H1 (cell line): ENCODE measurements around the gene ZNF462. TPM values are rescaled to one million over a fixed set of nuclear protein-coding genes. Genes with fewer than 3 reads are reported as not detected.

Source experiments
- CTCF ChIA-PET: fragments of 300-600 bp; sonication (Branson Sonifier 250); formaldehyde crosslinking; loops from one replicate; lab custom pipeline; 2021; ENCODE audit not compliant: partially characterized antibody; lab: Charles Lee
- POLR2A ChIA-PET: fragments of 300-600 bp; sonication (Branson Sonifier 250); formaldehyde crosslinking; loops from one replicate; lab custom pipeline; 2021; ENCODE audit warnings: inconsistent platforms; ENCODE audit not compliant: partially characterized antibody; lab: Charles Lee
- DNase-seq, 2 experiments: peaks; one replicate each; pipeline versions ENCODE4 v3.0.0 to v3.0.0-alpha.2; 2010 to 2022; ENCODE audit warnings: low spot score in 2 of 2, low read depth in 1 of 2, mixed read lengths in 1 of 2
- FAIRE-seq: peaks from 2 replicates; lab custom pipeline; 2011; peaks lifted over from hg19 to GRCh38; lab: Jason Lieb, UNC
- H2AFZ ChIP-seq: 2 replicates; pipeline ENCODE4 v1.8.1; 2012; ENCODE audit warnings: low read length, inconsistent platforms
- H2AK5ac ChIP-seq: 2 replicates; pipeline ENCODE4 v1.6.1; 2013; ENCODE audit warnings: low read depth, low read length
- H2BK120ac ChIP-seq: replicated peaks from 2 replicates; pipeline ENCODE3; 2013; ENCODE audit warnings: low read depth, low read length, inconsistent platforms
- H2BK12ac ChIP-seq: 2 replicates; pipeline ENCODE4 v1.6.1; 2013; ENCODE audit warnings: low read depth, low read length
- H2BK15ac ChIP-seq: 2 replicates; pipeline ENCODE4 v1.6.1; 2013; ENCODE audit warnings: low read length
- H2BK20ac ChIP-seq: 2 replicates; pipeline ENCODE4 v1.6.1; 2013; ENCODE audit warnings: low read length
- H2BK5ac ChIP-seq: 2 replicates; pipeline ENCODE4 v1.6.1; 2013; ENCODE audit warnings: low read depth, low read length
- H3K14ac ChIP-seq: 2 replicates; pipeline ENCODE4 v1.6.1; 2013; ENCODE audit warnings: inconsistent platforms; ENCODE audit not compliant: insufficient read length
- H3K18ac ChIP-seq: 2 replicates; pipeline ENCODE4 v1.6.1; 2013; ENCODE audit warnings: low read length; ENCODE audit errors: extremely low read depth
- H3K23ac ChIP-seq: 2 replicates; pipeline ENCODE4 v1.6.1; 2013; ENCODE audit warnings: inconsistent platforms; ENCODE audit not compliant: insufficient read length
- H3K23me2 ChIP-seq: 2 replicates; pipeline ENCODE4 v1.6.1; 2013; ENCODE audit warnings: low read depth, low read length
- H3K27ac ChIP-seq: 2 replicates; pipeline ENCODE4 v1.6.1; 2011; ENCODE audit warnings: low read depth, low read length, inconsistent platforms
- H3K27me3 ChIP-seq, 4 experiments: replicated peaks in 1 of 4; 1 replicate in 1 of 4; 2 replicates in 3 of 4; pipeline versions ENCODE4 v1.6.1 to v1.8.1; 2011 to 2013; ENCODE audit warnings: low read length in 3 of 4, mild to moderate bottlenecking in 3 of 4, inconsistent platforms in 2 of 4, mixed read lengths in 2 of 4, moderate library complexity in 1 of 4; ENCODE audit not compliant: control insufficient read depth in 3 of 4, insufficient read depth in 3 of 4; ENCODE audit errors: extremely low read depth in 1 of 4
- H3K36me3 ChIP-seq, 4 experiments: 2 replicates each; pipeline versions ENCODE4 v1.6.1 to v1.8.1; 2011 to 2013; ENCODE audit warnings: mild to moderate bottlenecking in 4 of 4, low read length in 3 of 4, moderate library complexity in 2 of 4, control low read depth in 1 of 4, inconsistent platforms in 1 of 4; ENCODE audit not compliant: insufficient read depth in 4 of 4, control insufficient read depth in 2 of 4
- H3K4ac ChIP-seq: replicated peaks from 2 replicates; pipeline ENCODE3; 2013; ENCODE audit warnings: low read length, low read depth, mixed read lengths, inconsistent platforms; ENCODE audit not compliant: insufficient read length
- H3K4me1 ChIP-seq, 4 experiments: replicated peaks in 1 of 4; 1 replicate in 1 of 4; 2 replicates in 3 of 4; pipeline versions ENCODE4 v1.6.1 to v1.8.1; 2011 to 2013; ENCODE audit warnings: low read length in 3 of 4, inconsistent platforms in 2 of 4, mixed read lengths in 1 of 4; ENCODE audit not compliant: insufficient read depth in 4 of 4, control insufficient read depth in 3 of 4
- H3K4me2 ChIP-seq, 2 experiments: 2 replicates each; pipeline versions ENCODE4 v1.6.1 to v1.8.1; 2011 to 2013; ENCODE audit warnings: low read depth in 2 of 2, low read length in 2 of 2, control low read depth in 1 of 2, inconsistent platforms in 1 of 2, mild to moderate bottlenecking in 1 of 2; ENCODE audit not compliant: insufficient read depth in 1 of 2
- H3K4me3 ChIP-seq, 4 experiments: fragments of 200-600, 300-600 bp in 1 of 4; sonication (generic), shearing (Covaris generic), sonication (Bioruptor Twin) in 1 of 4; 2 replicates each; pipeline versions ENCODE4 v1.5.1 to v1.8.1; 2011 to 2016; ENCODE audit warnings: low read length in 4 of 4, low read depth in 3 of 4, control low read depth in 2 of 4, inconsistent platforms in 2 of 4, mild to moderate bottlenecking in 2 of 4, mixed read lengths in 1 of 4, moderate library complexity in 1 of 4; ENCODE audit not compliant: insufficient read depth in 2 of 4; ENCODE audit errors: extremely low read depth in 1 of 4
- H3K56ac ChIP-seq: replicated peaks from 2 replicates; pipeline ENCODE3; 2013; ENCODE audit warnings: low read depth, mild to moderate bottlenecking, mixed read lengths, low read length, inconsistent platforms; ENCODE audit not compliant: insufficient read length
- H3K79me1 ChIP-seq: 2 replicates; pipeline ENCODE4 v1.6.1; 2013; ENCODE audit warnings: low read depth, low read length, control low read depth
- H3K79me2 ChIP-seq, 2 experiments: 2 replicates each; pipeline versions ENCODE4 v1.6.1 to v1.8.1; 2012 to 2013; ENCODE audit warnings: low read length in 2 of 2, mild to moderate bottlenecking in 2 of 2, inconsistent platforms in 1 of 2; ENCODE audit not compliant: insufficient read depth in 2 of 2, control insufficient read depth in 1 of 2
- H3K9ac ChIP-seq, 4 experiments: replicated peaks in 1 of 4; 1 replicate in 1 of 4; 2 replicates in 3 of 4; pipeline versions ENCODE4 v1.6.1 to v1.8.1; 2011 to 2013; ENCODE audit warnings: low read depth in 3 of 4, low read length in 3 of 4, control low read depth in 2 of 4, mild to moderate bottlenecking in 2 of 4, moderate library complexity in 2 of 4, inconsistent platforms in 1 of 4; ENCODE audit errors: extremely low read depth in 1 of 4
- H3K9me3 ChIP-seq, 2 experiments: 2 replicates each; pipeline versions ENCODE4 v1.6.1 to v1.8.1; 2012 to 2013; ENCODE audit warnings: mild to moderate bottlenecking in 2 of 2, moderate library complexity in 2 of 2, control low read depth in 1 of 2, inconsistent platforms in 1 of 2, low read depth in 1 of 2, low read length in 1 of 2, mixed read lengths in 1 of 2; ENCODE audit not compliant: insufficient read depth in 2 of 2
- H4K20me1 ChIP-seq, 2 experiments: replicated peaks in 1 of 2; 2 replicates each; pipeline versions ENCODE3 to v1.8.1; 2011 to 2013; ENCODE audit warnings: inconsistent platforms in 2 of 2, low read length in 2 of 2, mild to moderate bottlenecking in 1 of 2; ENCODE audit not compliant: insufficient read depth in 2 of 2, control insufficient read depth in 1 of 2
- H4K5ac ChIP-seq: 2 replicates; pipeline ENCODE4 v1.6.1; 2013; ENCODE audit warnings: low read length, low read depth, mixed read lengths, inconsistent platforms; ENCODE audit not compliant: insufficient read length
- H4K8ac ChIP-seq: 2 replicates; pipeline ENCODE4 v1.8.0; 2013; ENCODE audit warnings: mild to moderate bottlenecking, moderate library complexity, low read length, inconsistent platforms; ENCODE audit not compliant: insufficient read depth; ENCODE audit errors: extremely low read depth
- H4K91ac ChIP-seq: replicated peaks from 2 replicates; pipeline ENCODE3; 2013; ENCODE audit warnings: low read length, mixed read lengths, inconsistent platforms; ENCODE audit not compliant: insufficient read length
- TEAD4 ChIP-seq: IDR thresholded peaks from 2 replicates; pipeline ENCODE4 v1.6.1; 2012; ENCODE audit warnings: low read depth, low read length, inconsistent platforms, mixed read lengths
- WGBS, 2 experiments: shearing (Covaris generic) in 1 of 2; methylation state at CpG; one replicate each; pipeline versions ENCODE4 v1.1.6 to v1.1.7; 2013 to 2015; ENCODE audit warnings: low lambda C conversion rate in 2 of 2, mixed read lengths in 2 of 2, inconsistent platforms in 1 of 2, low coverage in 1 of 2, missing lambda C conversion rate in 1 of 2; ENCODE audit not compliant: insufficient replicate concordance in 2 of 2, insufficient coverage in 1 of 2, insufficient read length in 1 of 2; ENCODE audit errors: extremely low coverage in 1 of 2, missing lambda C conversion rate in 1 of 2; 5-methylcytosine and 5-hydroxymethylcytosine counted together
- polyA plus RNA-seq, 7 experiments: library from polyadenylated mRNA; depleted of rRNA in 3 of 7; stranded (reverse) in 5 of 7; unstranded in 2 of 7; fragments of >200 nt in 5 of 7; fragments of 200-250 nt in 2 of 7; gene quantifications; 1 replicate in 5 of 7; 2 replicates in 1 of 7; 4 replicates in 1 of 7; pipeline versions ENCODE4 v1.2.1 to v1.2.3, GENCODE V29; 2011 to 2013; ENCODE audit warnings: missing spikeins in 2 of 7, mixed read lengths in 2 of 7
- total RNA-seq: library from RNA; stranded (reverse); fragmentation: NEBNext Ultra II Directional; extraction: Animal tissue kit (Norgen Biotek cat#: 25700); gene quantifications from 2 replicates; pipeline ENCODE4 v1.2.1, GENCODE V29; 2021

Gene ZNF462
- total and polyA plus RNA-seq, 2 of the 8 experiments (the other 6 are each of a cell fraction or from before 2014, with no cell fraction given) = 30.0 to 163 TPM

DNA sequence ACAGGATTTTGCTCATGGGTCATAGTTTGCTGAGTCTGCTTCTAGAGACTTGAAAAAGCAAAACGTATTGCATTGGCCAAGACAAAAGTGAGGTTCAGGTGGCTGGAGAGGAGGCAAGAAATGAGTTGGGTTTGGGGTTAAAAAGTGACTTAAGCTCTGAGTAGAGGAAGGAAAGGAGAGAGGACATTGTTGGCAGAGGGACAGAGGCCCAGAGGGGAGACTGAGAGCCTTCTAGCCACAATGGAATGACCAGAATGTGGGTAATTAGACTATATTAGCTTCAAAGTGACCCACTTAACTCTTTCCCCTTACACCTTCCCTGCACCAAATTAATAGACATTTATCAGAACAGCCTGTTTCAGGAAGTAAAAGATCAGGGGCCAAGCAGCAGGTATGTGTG is 188.4 kb downstream of the ZNF462 start:
- Histone ChIP-seq H2AFZ (no peak overlapping the region), H3K9ac (no peak overlapping the region), H3K14ac (no peak overlapping the region), H3K4me3 (no peak overlapping the region), H4K91ac (no peak overlapping the region), H3K27me3 (no peaks in the 10 kb centered on the region; a peak in 1 of 7 replicates), H3K4ac (no peak overlapping the region), H4K8ac (no peak overlapping the region), H3K23ac (no peak overlapping the region), H2BK120ac (no peak overlapping the region), H3K4me2 (no peak overlapping the region), H2BK20ac (no peak overlapping the region), H3K4me1 (peaks cover 0 to 15% (median 7%) of the 10 kb centered on the region in 4 experiments; a peak in 6 of 7 replicates), H2BK12ac (no peak overlapping the region), H4K20me1 (no peaks in the 10 kb centered on the region), H3K27ac (no peak overlapping the region), H2BK15ac (no peak overlapping the region), H3K79me1 (no peaks in the 10 kb centered on the region), H3K23me2 (no peaks in the 10 kb centered on the region), H2BK5ac (no peak overlapping the region), H3K18ac (no peak overlapping the region), H4K5ac (no peak overlapping the region), H3K79me2 (no peaks in the 10 kb centered on the region), H2AK5ac (no peak overlapping the region), H3K56ac (no peak overlapping the region), H3K9me3 (no peaks in the 10 kb centered on the region), H3K36me3 (no peaks in the 10 kb centered on the region)
- no peak for FAIRE-seq
- no peak for DNase-seq
- ChIA-PET POLR2A (interaction anchor here (1.2 kb wide), 1 partner anchor 27 kb away, joined by 3 read pairs; no protein-coding TSS in a partner anchor), CTCF (interaction anchor here (0.9 kb wide), 1 partner anchor 11 kb away, joined by 3 read pairs; no protein-coding TSS in a partner anchor)
- no peak for TF ChIP-seq TEAD4
- WGBS, 2 experiments = 77% methylated on average over 1 of the region's 1 CpG; no CpG with 5 or more reads in 1 of the 2 experiments
